ENCODE data around the gene HERC3. TPM values are rescaled to one million over a fixed set of nuclear protein-coding genes. Genes with fewer than 3 reads are reported as not detected.

HERC3 gene
- total RNA-seq, 1 experiment from 2014 or later: 34.9 TPM

GRCh38 chr4:88618782-88619485, 26.7 kb downstream of the HERC3 start:
- ChIA-PET CTCF (interaction anchor here (1.1 kb wide), 1 partner anchor 26 kb away, joined by 4 read pairs; no protein-coding TSS in a partner anchor), POLR2A (interaction anchor here (0.8 to 11.5 kb wide), 2 partner anchors 12 to 25 kb away, joined by 3 to 199 read pairs; partner anchors contain the start of gene HERC3)
- H3K9me3 Mint-ChIP-seq (ENCODE audit: unreplicated experiment): peaks cover 7% of the 10 kb centered on the region
- H3K4me3 Mint-ChIP-seq (ENCODE audit: unreplicated experiment): no peak overlapping the region
- TF ChIP-seq CTCF (IDR thresholded peaks at IDR 0.05; ENCODE audit: unreplicated experiment): no peak
- H3K36me3 Mint-ChIP-seq (ENCODE audit: insufficient read depth, unreplicated experiment): peaks cover 7% of the 10 kb centered on the region
- no peaks in the 10 kb centered on the region for H3K27me3 Mint-ChIP-seq (ENCODE audit: insufficient read depth, unreplicated experiment)
- peak overlapping the region; percentile 55 for H3K27ac Mint-ChIP-seq (ENCODE audit: low read depth, unreplicated experiment)
- BruUV-seq (replicated peaks): no TSS peak
- no peak for DNase-seq (ENCODE audit: unreplicated experiment)
- peaks cover 49% of the 10 kb centered on the region for H3K4me1 Mint-ChIP-seq (ENCODE audit: insufficient read depth, unreplicated experiment)
- intact Hi-C loops (cut with micrococcal nuclease): no loop called here

GRCh38 chr4:88619971-88620370, 27.7 kb downstream of the HERC3 start:
- Mint-ChIP-seq H3K27ac (ENCODE audit: low read depth, unreplicated experiment) (peak overlapping the region; percentile 85), H3K9me3 (ENCODE audit: unreplicated experiment) (peaks cover 7% of the 10 kb centered on the region), H3K36me3 (ENCODE audit: insufficient read depth, unreplicated experiment) (peaks cover 14% of the 10 kb centered on the region), H3K27me3 (ENCODE audit: insufficient read depth, unreplicated experiment) (no peaks in the 10 kb centered on the region), H3K4me1 (ENCODE audit: insufficient read depth, unreplicated experiment) (peaks cover 44% of the 10 kb centered on the region), H3K4me3 (ENCODE audit: unreplicated experiment) (no peak overlapping the region)
- BruUV-seq (replicated peaks): no TSS peak
- DNase-seq (ENCODE audit: unreplicated experiment): no peak
- TF ChIP-seq CTCF (IDR thresholded peaks at IDR 0.05; ENCODE audit: unreplicated experiment): no peak
- ChIA-PET CTCF (no interaction called here), POLR2A (interaction anchor here (1.8 kb wide), 1 partner anchor 7 kb away, joined by 4 read pairs; no protein-coding TSS in a partner anchor)
- intact Hi-C loops (cut with micrococcal nuclease): no loop called here

- Mint-ChIP-seq H3K36me3 (ENCODE audit: insufficient read depth, unreplicated experiment) (peaks cover 14% of the 10 kb centered on the region), H3K9me3 (ENCODE audit: unreplicated experiment) (peaks cover 7% of the 10 kb centered on the region), H3K4me1 (ENCODE audit: insufficient read depth, unreplicated experiment) (peaks cover 30% of the 10 kb centered on the region), H3K4me3 (ENCODE audit: unreplicated experiment) (no peak overlapping the region), H3K27me3 (ENCODE audit: insufficient read depth, unreplicated experiment) (no peaks in the 10 kb centered on the region), H3K27ac (ENCODE audit: low read depth, unreplicated experiment) (peak overlapping the region; percentile 73)
- no TSS peak for BruUV-seq (replicated peaks)
- no peak for TF ChIP-seq CTCF (IDR thresholded peaks at IDR 0.05; ENCODE audit: unreplicated experiment)
- ChIA-PET POLR2A (interaction anchor here (1.7 to 1.8 kb wide), 3 partner anchors 9 to 29 kb away, joined by 4 to 86 read pairs (median 30); partner anchors contain the start of gene HERC3), CTCF (interaction anchor here (1.7 kb wide), 2 partner anchors 9 to 82 kb away, joined by 5 to 8 read pairs; no protein-coding TSS in a partner anchor)
- intact Hi-C loops (cut with micrococcal nuclease): loop anchor here (2.0 kb wide), 1 partner anchor 29 kb away; the partner anchor contains the start of gene HERC3
- DNase-seq (ENCODE audit: unreplicated experiment): no peak
These were observed 29.6 kb downstream of the HERC3 start for GRCh38 chr4:88621763-88622327.

- no peak for TF ChIP-seq CTCF (IDR thresholded peaks at IDR 0.05; ENCODE audit: unreplicated experiment)
- POLR2A ChIA-PET: interaction anchor here (0.6 to 1.7 kb wide), 10 partner anchors 9 to 99 kb away, joined by 3 to 86 read pairs (median 6); partner anchors contain the start of genes HERC3 and PYURF
- no TSS peak for BruUV-seq (replicated peaks)
- peak; percentile 95 for DNase-seq (ENCODE audit: unreplicated experiment)
- no peaks in the 10 kb centered on the region for H3K27me3 Mint-ChIP-seq (ENCODE audit: insufficient read depth, unreplicated experiment)
- CTCF ChIA-PET: interaction anchor here (1.0 to 1.7 kb wide), 6 partner anchors 9 to 83 kb away, joined by 3 to 8 read pairs (median 4); no protein-coding TSS in a partner anchor
- H3K4me1 Mint-ChIP-seq (ENCODE audit: insufficient read depth, unreplicated experiment): peaks cover 29% of the 10 kb centered on the region
- H3K36me3 Mint-ChIP-seq (ENCODE audit: insufficient read depth, unreplicated experiment): peaks cover 14% of the 10 kb centered on the region
- intact Hi-C loops (cut with micrococcal nuclease): loop anchor here (1.0 to 2.0 kb wide), 2 partner anchors 11 to 30 kb away; partner anchors contain the start of gene HERC3
- H3K9me3 Mint-ChIP-seq (ENCODE audit: unreplicated experiment): peaks cover 7% of the 10 kb centered on the region
- peak overlapping the region; percentile 18 for H3K4me3 Mint-ChIP-seq (ENCODE audit: unreplicated experiment)
- peak overlapping the region; percentile 73 for H3K27ac Mint-ChIP-seq (ENCODE audit: low read depth, unreplicated experiment)
These were observed 30.8 kb downstream of the HERC3 start for GRCh38 chr4:88623097-88623496.
